Keratinocyte (primary cell): ENCODE measurements around the gene PRR5. TPM values are rescaled to one million over a fixed set of nuclear protein-coding genes. Genes with fewer than 3 reads are reported as not detected.

Experiments
- DNase-seq: peaks from one replicate; pipeline ENCODE4 v3.0.0-alpha.2; 2011; ENCODE audit warnings: low read depth, missing footprints, low spot score
- FAIRE-seq: peaks from 2 replicates; lab custom pipeline; 2011; peaks lifted over from hg19 to GRCh38; lab: Jason Lieb, UNC
- H2AFZ ChIP-seq: 2 replicates; pipeline ENCODE4 v1.6.0; 2012; ENCODE audit warnings: low read length, control low read depth, inconsistent platforms; ENCODE audit not compliant: control insufficient read depth
- H3K27ac ChIP-seq: 2 replicates; pipeline ENCODE4 v1.5.1; 2011; ENCODE audit warnings: low read length; ENCODE audit not compliant: control insufficient read depth, insufficient read depth
- H3K27me3 ChIP-seq: 3 replicates; pipeline ENCODE4 v1.6.0; 2011; ENCODE audit warnings: low read length; ENCODE audit not compliant: control insufficient read depth, insufficient read depth; ENCODE audit errors: extremely low read depth
- H3K36me3 ChIP-seq, 2 experiments: 2 replicates in 1 of 2; 3 replicates in 1 of 2; pipeline ENCODE4 v1.5.1; 2011; ENCODE audit warnings: low read length in 2 of 2, mild to moderate bottlenecking in 1 of 2; ENCODE audit not compliant: control insufficient read depth in 2 of 2, insufficient read depth in 2 of 2; ENCODE audit errors: extremely low read depth in 1 of 2
- H3K4me1 ChIP-seq: 3 replicates; pipeline ENCODE4 v1.5.1; 2011; ENCODE audit warnings: low read length; ENCODE audit not compliant: control insufficient read depth, insufficient read depth; ENCODE audit errors: extremely low read depth
- H3K4me2 ChIP-seq: 3 replicates; pipeline ENCODE4 v1.6.0; 2011; ENCODE audit warnings: low read depth, low read length; ENCODE audit not compliant: control insufficient read depth, insufficient read depth; ENCODE audit errors: extremely low read depth
- H3K4me3 ChIP-seq, 3 experiments: fragments of 200-600 bp in 1 of 3; sonication (generic) in 1 of 3; 2 replicates in 2 of 3; 3 replicates in 1 of 3; pipeline ENCODE4 v1.5.1; 2011 to 2016; ENCODE audit warnings: low read length in 3 of 3, mild to moderate bottlenecking in 3 of 3, control low read depth in 2 of 3, inconsistent platforms in 1 of 3, low read depth in 1 of 3, mixed read lengths in 1 of 3, mixed run types in 1 of 3, moderate library complexity in 1 of 3; ENCODE audit not compliant: control insufficient read depth in 2 of 3, insufficient read depth in 2 of 3; ENCODE audit errors: extremely low read depth in 1 of 3
- H3K79me2 ChIP-seq: 2 replicates; pipeline ENCODE4 v1.6.0; 2012; ENCODE audit warnings: low read length; ENCODE audit not compliant: control insufficient read depth, insufficient read depth
- H3K9ac ChIP-seq: 3 replicates; pipeline ENCODE4 v1.6.0; 2011; ENCODE audit warnings: low read length; ENCODE audit not compliant: control insufficient read depth, insufficient read depth; ENCODE audit errors: extremely low read depth
- H3K9me1 ChIP-seq: 3 replicates; pipeline ENCODE4 v1.6.0; 2011; ENCODE audit warnings: low read length; ENCODE audit not compliant: control insufficient read depth, insufficient read depth; ENCODE audit errors: extremely low read depth
- H3K9me3 ChIP-seq: 2 replicates; pipeline ENCODE4 v1.5.1; 2012; ENCODE audit warnings: low read depth, low read length; ENCODE audit not compliant: control insufficient read depth
- H4K20me1 ChIP-seq: 3 replicates; pipeline ENCODE4 v1.6.0; 2011; ENCODE audit warnings: low read length; ENCODE audit not compliant: control insufficient read depth, insufficient read depth; ENCODE audit errors: extremely low read depth
- EZH2 ChIP-seq: IDR thresholded peaks from one replicate; pipeline ENCODE4 v1.6.1; 2012; ENCODE audit warnings: inconsistent platforms, mild to moderate bottlenecking, low read length, moderate library complexity
- dilution Hi-C: fragments of 300-500 bp; cut with MboI; formaldehyde crosslinking; loops from one replicate; pipeline ENCODE4 v1.7.0; 2020; ENCODE audit warnings: low sequenced_read_pairs; ENCODE audit not compliant: extremely low pct_ligation_motif_present
- polyA plus RNA-seq, 5 experiments: library from polyadenylated mRNA; depleted of rRNA in 3 of 5; stranded (reverse) in 3 of 5; stranded (forward) in 1 of 5; unstranded in 1 of 5; fragments of >200 nt; gene quantifications; 1 replicate in 1 of 5; 2 replicates in 3 of 5; 3 replicates in 1 of 5; pipeline versions ENCODE4 v1.2.1 to v1.2.3, GENCODE V29; 2011 to 2012; ENCODE audit warnings: missing spikeins in 2 of 5, low read depth in 1 of 5, low replicate concordance in 1 of 5
- TF ChIP-seq, protein P1 (sequence below), 3 experiments: IDR thresholded peaks in 1 of 3; conservative IDR thresholded peaks in 1 of 3; optimal IDR thresholded peaks in 1 of 3; 2 replicates in 2 of 3; 3 replicates in 1 of 3; pipeline versions ENCODE3 to v1.5.1; 2011; ENCODE audit warnings: low read length in 3 of 3, mild to moderate bottlenecking in 3 of 3, moderate library complexity in 2 of 3, control low read depth in 1 of 3, inconsistent platforms in 1 of 3; ENCODE audit not compliant: insufficient read depth in 2 of 3; ENCODE audit errors: extremely low read depth in 1 of 3

The PRR5 gene
- polyA plus RNA-seq, 1 donor (not counting 4 experiments of a cell fraction or from before 2014, with no cell fraction given) = 9.1 TPM

- no peaks in the 10 kb centered on the region for H4K20me1 ChIP-seq
- DNase-seq = no peak
- TF ChIP-seq EZH2 = no peak
- TF ChIP-seq, protein P1, sequence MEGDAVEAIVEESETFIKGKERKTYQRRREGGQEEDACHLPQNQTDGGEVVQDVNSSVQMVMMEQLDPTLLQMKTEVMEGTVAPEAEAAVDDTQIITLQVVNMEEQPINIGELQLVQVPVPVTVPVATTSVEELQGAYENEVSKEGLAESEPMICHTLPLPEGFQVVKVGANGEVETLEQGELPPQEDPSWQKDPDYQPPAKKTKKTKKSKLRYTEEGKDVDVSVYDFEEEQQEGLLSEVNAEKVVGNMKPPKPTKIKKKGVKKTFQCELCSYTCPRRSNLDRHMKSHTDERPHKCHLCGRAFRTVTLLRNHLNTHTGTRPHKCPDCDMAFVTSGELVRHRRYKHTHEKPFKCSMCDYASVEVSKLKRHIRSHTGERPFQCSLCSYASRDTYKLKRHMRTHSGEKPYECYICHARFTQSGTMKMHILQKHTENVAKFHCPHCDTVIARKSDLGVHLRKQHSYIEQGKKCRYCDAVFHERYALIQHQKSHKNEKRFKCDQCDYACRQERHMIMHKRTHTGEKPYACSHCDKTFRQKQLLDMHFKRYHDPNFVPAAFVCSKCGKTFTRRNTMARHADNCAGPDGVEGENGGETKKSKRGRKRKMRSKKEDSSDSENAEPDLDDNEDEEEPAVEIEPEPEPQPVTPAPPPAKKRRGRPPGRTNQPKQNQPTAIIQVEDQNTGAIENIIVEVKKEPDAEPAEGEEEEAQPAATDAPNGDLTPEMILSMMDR (optimal IDR thresholded peaks at IDR 0.05 in 1 of 3, IDR thresholded peaks at IDR 0.05 in 1 of 3, conservative IDR thresholded peaks at IDR 0.05 in 1 of 3; ENCODE audit: extremely low read depth in 1 of 3, insufficient read depth in 2 of 3, low read length in 3 of 3) = no peak
Observed at GRCh38 chr22:44730022-44730393, 28.0 kb downstream of the PRR5 start.

GRCh38 chr22:44730490-44731356, 28.7 kb downstream of the PRR5 start:
- Histone ChIP-seq H3K27me3 (no peaks in the 10 kb centered on the region), H2AFZ (no peak overlapping the region), H3K4me1 (no peaks in the 10 kb centered on the region), H3K27ac (no peak overlapping the region), H3K9me3 (no peaks in the 10 kb centered on the region), H3K4me2 (no peak overlapping the region), H3K4me3 (no peak overlapping the region), H3K36me3 (peaks cover 7 to 25% of the 10 kb centered on the region in 2 experiments), H4K20me1 (no peaks in the 10 kb centered on the region), H3K9me1 (no peaks in the 10 kb centered on the region), H3K79me2 (no peaks in the 10 kb centered on the region), H3K9ac (no peak overlapping the region)
- no peak for FAIRE-seq
- dilution Hi-C loops = no loop called here
- DNase-seq = no peak
- TF ChIP-seq EZH2 = no peak
- TF ChIP-seq, protein P1 (optimal IDR thresholded peaks at IDR 0.05 in 1 of 3, IDR thresholded peaks at IDR 0.05 in 1 of 3, conservative IDR thresholded peaks at IDR 0.05 in 1 of 3; ENCODE audit: extremely low read depth in 1 of 3, insufficient read depth in 2 of 3, low read length in 3 of 3) = no peak

More at GRCh38 chr22:44730022-44730393, 28.0 kb downstream of the PRR5 start:
- H3K27me3 ChIP-seq = no peaks in the 10 kb centered on the region
- H3K4me1 ChIP-seq = no peaks in the 10 kb centered on the region
- no peak overlapping the region for H2AFZ ChIP-seq
- H3K4me3 ChIP-seq = no peak overlapping the region
- H3K9me3 ChIP-seq = no peaks in the 10 kb centered on the region
- H3K27ac ChIP-seq = no peak overlapping the region
- peaks cover 7 to 26% of the 10 kb centered on the region in 2 experiments for H3K36me3 ChIP-seq
- no peaks in the 10 kb centered on the region for H3K9me1 ChIP-seq
- dilution Hi-C loops = no loop called here
- no peak for FAIRE-seq
- H3K4me2 ChIP-seq = no peak overlapping the region
- no peaks in the 10 kb centered on the region for H3K79me2 ChIP-seq
- H3K9ac ChIP-seq = no peak overlapping the region
